GM13977 (cell line): Measurements from ENCODE around the gene DNAJC13.
"Not testable (repeated sequence)": the region's sequence is repeated elsewhere in the genome, so short reads cannot be mapped to it uniquely, and the experiment has no call there.

Experiments used
- DNase-seq: peaks from one replicate; pipeline ENCODE4 v3.0.0; 2012; ENCODE audit warnings: low spot score
- in situ Hi-C: fragments of 300-500 bp; cut with MboI; formaldehyde crosslinking; loops from one replicate; pipeline ENCODE4 v1.12.0; 2022; ENCODE audit warnings: low sequenced_read_pairs, low pct_unique_long_range_greater_than_20kb, mixed read lengths, inconsistent platforms; ENCODE audit not compliant: unreplicated experiment
- TF ChIP-seq, protein P1 (sequence below): IDR thresholded peaks from 2 replicates; pipeline ENCODE4 v1.5.1; 2012; ENCODE audit warnings: mild to moderate bottlenecking, control low read depth; ENCODE audit not compliant: insufficient read depth; ENCODE audit errors: extremely low read depth, missing control alignments

The DNAJC13 gene

DNA sequence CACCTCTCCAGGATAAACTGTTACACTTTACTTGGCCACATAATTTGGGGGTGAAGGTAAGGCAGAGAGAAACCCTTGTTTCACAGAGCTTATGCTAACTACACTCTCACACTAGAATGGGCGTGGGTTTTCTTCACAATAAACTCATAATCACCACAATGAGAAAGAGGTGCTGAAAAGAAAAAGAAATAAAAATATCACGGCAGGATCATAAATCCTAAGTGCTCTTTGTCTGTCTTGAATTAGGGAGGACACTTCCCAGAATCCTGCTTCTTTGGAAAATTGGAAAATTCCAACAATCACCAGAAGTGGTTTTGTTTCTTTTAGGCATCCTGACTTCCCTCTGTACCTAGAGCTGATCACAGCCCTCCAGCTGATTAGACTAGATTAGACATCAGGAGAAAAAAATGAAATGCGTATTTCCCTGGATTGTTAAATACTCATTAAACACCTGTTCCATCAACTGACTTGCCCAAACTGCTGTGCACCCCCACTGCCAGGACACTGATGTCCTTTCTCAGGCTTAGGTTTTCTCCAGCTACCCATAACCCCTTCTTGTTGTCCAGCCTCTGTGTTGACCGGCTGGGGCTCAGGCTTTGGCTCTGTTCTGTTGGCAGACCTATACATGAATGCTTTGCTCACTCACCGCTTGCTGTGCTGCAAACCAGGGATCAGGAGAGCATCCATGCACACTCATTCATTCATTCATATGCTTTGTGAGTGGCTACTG, 138.2 kb downstream of the DNAJC13 start:
- in situ Hi-C loops, result no loop called here
- TF ChIP-seq, protein P1, sequence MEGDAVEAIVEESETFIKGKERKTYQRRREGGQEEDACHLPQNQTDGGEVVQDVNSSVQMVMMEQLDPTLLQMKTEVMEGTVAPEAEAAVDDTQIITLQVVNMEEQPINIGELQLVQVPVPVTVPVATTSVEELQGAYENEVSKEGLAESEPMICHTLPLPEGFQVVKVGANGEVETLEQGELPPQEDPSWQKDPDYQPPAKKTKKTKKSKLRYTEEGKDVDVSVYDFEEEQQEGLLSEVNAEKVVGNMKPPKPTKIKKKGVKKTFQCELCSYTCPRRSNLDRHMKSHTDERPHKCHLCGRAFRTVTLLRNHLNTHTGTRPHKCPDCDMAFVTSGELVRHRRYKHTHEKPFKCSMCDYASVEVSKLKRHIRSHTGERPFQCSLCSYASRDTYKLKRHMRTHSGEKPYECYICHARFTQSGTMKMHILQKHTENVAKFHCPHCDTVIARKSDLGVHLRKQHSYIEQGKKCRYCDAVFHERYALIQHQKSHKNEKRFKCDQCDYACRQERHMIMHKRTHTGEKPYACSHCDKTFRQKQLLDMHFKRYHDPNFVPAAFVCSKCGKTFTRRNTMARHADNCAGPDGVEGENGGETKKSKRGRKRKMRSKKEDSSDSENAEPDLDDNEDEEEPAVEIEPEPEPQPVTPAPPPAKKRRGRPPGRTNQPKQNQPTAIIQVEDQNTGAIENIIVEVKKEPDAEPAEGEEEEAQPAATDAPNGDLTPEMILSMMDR, result no peak
- DNase-seq, result no peak

DNA sequence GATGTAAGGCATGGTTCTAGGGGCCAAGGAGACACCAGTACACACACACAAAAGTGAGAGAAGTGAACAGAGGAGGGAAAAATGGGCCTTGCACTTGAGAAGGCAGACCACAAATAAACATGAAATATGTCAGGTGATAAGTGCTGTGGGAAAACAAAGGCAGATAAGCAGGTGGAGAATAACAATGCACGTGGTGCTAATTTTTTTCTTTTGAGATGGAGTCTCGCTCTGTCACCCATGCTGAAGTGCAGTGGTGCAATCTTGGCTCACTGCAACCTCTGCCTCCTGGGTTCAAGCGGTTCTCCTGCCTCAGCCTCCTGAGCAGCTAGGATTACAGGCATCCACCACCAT, 138.7 kb downstream of the DNAJC13 start:
- DNase-seq, in situ Hi-C loops: not testable (repeated sequence)

DNA sequence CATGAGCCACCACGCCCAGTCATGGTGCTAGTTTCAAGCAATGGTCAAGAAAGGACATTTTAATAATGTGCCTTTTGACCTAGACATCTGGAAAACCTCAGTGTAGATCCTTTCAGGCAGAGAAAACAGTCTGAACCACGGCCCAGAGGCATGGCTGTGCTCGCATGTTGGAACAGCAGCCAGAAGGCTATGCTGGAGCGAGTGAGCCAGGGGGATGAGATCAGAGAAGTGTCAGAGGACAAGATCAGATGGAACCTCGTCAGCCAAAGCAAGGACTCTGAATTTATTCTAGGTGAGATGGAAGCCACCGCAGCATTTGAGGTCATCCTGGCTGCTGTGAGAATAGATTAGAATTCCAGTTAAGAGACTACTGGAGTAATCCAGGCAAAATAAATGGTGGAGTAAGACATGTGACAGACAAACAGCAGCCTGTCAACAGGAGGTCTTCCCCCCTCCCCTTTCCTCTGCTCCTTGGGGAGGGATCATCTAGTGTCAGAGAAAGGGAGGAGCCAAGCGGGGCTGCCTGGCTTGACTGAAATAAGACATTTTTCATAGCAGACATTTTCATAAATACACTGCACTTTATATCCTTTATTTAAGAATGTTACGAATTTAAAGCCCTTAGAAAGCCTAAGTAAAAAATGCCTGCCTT, 139.3 kb downstream of the DNAJC13 start:
- no peak for DNase-seq
- in situ Hi-C loops, result no loop called here
- TF ChIP-seq, protein P1, result no peak

DNA sequence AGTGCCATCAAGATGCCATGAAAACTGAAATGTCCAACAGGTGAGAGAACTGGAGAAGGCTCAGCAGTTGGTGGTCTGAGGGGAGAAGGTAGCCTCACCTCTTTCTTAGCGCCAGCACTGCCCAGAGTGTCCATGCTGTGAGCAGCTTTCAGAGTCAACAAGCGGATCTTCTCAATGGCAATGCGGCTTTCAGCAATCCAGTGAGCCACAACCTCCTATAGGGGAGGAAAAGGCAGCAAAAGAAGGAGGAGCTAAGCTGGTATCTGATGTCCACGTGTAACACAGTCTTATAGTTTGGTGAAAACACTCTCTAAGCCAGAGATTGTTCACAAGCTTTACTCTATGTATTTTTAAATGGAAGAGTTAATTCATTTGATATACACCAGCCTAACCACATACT, 143.7 kb downstream of the DNAJC13 start:
- TF ChIP-seq, protein P1, result no peak
- in situ Hi-C loops, result no loop called here
- no peak for DNase-seq

DNA sequence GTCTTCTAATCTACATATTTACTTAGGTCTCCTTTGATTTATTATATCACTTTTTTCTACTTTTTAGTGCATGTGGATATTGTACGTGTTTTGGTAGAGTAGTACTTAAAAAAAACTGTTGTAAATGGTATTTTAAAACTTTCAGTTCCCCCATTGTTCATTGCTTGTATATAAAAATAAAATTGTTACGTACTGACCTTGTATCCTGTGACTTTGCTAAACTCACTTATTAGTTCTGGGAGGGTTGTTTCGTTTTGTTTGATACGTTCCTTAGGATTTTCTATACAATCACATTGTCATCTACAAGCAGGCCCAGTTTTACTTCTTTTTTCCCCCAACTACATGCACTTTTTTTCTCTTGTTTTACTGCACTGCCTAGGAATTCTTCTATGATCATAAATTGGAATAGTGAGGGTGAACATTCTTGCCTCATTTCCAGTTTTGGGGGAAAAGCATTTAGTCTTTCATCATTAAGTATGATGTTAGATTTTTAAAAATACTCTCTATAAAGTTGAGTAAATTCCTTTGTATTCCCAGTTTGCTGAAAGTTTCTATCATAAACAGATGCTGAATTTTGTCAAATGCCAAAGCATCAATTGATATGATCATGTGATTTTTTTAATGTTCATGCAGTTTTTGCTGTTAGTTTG, 146.2 kb downstream of the DNAJC13 start:
- TF ChIP-seq, protein P1, result no peak
- in situ Hi-C loops, result no loop called here
- no peak for DNase-seq

DNA sequence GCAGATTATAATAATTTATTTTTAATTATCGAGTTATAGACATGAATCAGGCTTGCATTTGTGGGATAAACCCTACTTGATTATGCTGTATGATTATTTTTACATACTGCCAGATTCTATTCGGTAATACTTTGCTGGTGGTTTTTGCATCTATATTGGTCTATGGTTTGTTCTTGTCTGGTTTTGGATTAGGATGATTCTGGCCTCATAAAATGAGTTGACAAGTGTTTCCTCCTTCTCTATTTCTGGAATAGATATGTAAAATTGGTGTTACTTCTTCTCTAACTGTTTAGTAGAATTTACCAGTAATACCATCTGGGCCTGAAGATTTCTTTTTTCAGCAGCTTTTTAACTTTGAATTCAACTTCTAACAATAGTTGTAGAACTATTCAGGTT, 146.8 kb downstream of the DNAJC13 start:
- in situ Hi-C loops, result no loop called here
- TF ChIP-seq, protein P1, result no peak
- DNase-seq, result no peak

DNA sequence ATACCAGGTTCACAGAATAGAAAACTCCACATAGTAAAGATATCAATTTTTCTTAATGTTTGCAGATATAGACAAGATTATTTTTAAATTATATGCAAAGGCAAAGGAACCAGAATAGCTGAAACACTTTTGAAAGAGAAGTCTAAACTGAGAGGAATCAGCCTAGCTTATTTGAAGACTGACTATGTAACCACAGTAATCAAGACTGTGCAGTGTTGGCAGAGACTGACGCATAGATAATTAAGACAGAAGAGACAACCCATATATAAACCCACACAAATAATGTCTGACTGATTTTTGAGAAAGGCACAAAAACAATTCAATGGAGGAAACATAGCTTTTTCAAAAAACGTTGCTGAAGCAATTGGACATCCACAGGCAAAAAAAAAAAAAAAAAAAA, 151.1 kb downstream of the DNAJC13 start:
- no peak for DNase-seq
- TF ChIP-seq, protein P1, result no peak
- in situ Hi-C loops, result no loop called here
